DND-41 (cell line): Measurements from ENCODE around the gene PRDM9.

Experiments used
- CTCF ChIP-seq: IDR thresholded peaks from 2 replicates; pipeline ENCODE4 v1.5.1; 2012; ENCODE audit warnings: borderline replicate concordance, low read length, moderate library complexity, mild to moderate bottlenecking; ENCODE audit not compliant: poor library complexity, severe bottlenecking; ENCODE audit errors: extremely low read depth
- EZH2 ChIP-seq: IDR thresholded peaks from 3 replicates; pipeline ENCODE4 v1.6.1; 2012; ENCODE audit warnings: borderline replicate concordance, low read depth, mild to moderate bottlenecking, moderate library complexity, low read length, inconsistent platforms; ENCODE audit not compliant: severe bottlenecking

GRCh38 chr5:23490993-23491392 lies 16.4 kb upstream of the PRDM9 start:
- TF ChIP-seq CTCF (no peak), EZH2 (no peak)
